Hepatocyte (in vitro differentiated cells): ENCODE results near the gene GRID1. TPM values are rescaled to one million over a fixed set of nuclear protein-coding genes. Genes with fewer than 3 reads are reported as not detected.

Experiments
- DNase-seq: peaks from one replicate; pipeline ENCODE4 v3.0.0-alpha.2; 2016; ENCODE audit warnings: low spot score
- H2AFZ ChIP-seq: fragments of 200-600 bp; sonication (generic); 2 replicates; pipeline ENCODE4 v1.6.0; 2016; ENCODE audit warnings: antibody characterized with exemption, mild to moderate bottlenecking
- H3K27ac ChIP-seq: fragments of 200-600 bp; sonication (generic); 2 replicates; pipeline ENCODE4 v1.5.1; 2016; ENCODE audit warnings: mild to moderate bottlenecking
- H3K27me3 ChIP-seq: fragments of 200-600 bp; sonication (generic); 2 replicates; pipeline ENCODE4 v1.6.1; 2016
- H3K36me3 ChIP-seq: fragments of 200-600 bp; sonication (generic); replicated peaks from 2 replicates; pipeline ENCODE4 v1.5.1; 2016; ENCODE audit warnings: low read depth; ENCODE audit not compliant: insufficient read depth
- H3K4me1 ChIP-seq: fragments of 200-600 bp; sonication (generic); 2 replicates; pipeline ENCODE4 v1.5.1; 2016; ENCODE audit warnings: mild to moderate bottlenecking, moderate library complexity; ENCODE audit not compliant: insufficient read depth
- H3K4me2 ChIP-seq: fragments of 200-600 bp; sonication (generic); 2 replicates; pipeline ENCODE4 v1.6.0; 2016
- H3K4me3 ChIP-seq: fragments of 200-600 bp; sonication (generic); 2 replicates; pipeline ENCODE4 v1.5.1; 2016; ENCODE audit warnings: mild to moderate bottlenecking
- H3K79me2 ChIP-seq: fragments of 200-600 bp; sonication (generic); 2 replicates; pipeline ENCODE4 v1.6.0; 2017; ENCODE audit warnings: mild to moderate bottlenecking
- H3K9me2 ChIP-seq: fragments of 200-600 bp; sonication (generic); replicated peaks from 2 replicates; pipeline ENCODE4 v1.6.0; 2017; ENCODE audit warnings: mild to moderate bottlenecking; ENCODE audit not compliant: insufficient read depth
- H3K9me3 ChIP-seq: fragments of 200-600 bp; sonication (generic); 2 replicates; pipeline ENCODE4 v1.5.1; 2016; ENCODE audit warnings: low read depth, mild to moderate bottlenecking
- H4K20me1 ChIP-seq: fragments of 200-600 bp; sonication (generic); 2 replicates; pipeline ENCODE4 v1.6.0; 2016; ENCODE audit warnings: mild to moderate bottlenecking; ENCODE audit not compliant: insufficient read depth, poor library complexity, severe bottlenecking
- EZH2 ChIP-seq: fragments of 200-600 bp; sonication (generic); IDR thresholded peaks from 2 replicates; pipeline ENCODE4 v1.6.1; 2016; ENCODE audit warnings: antibody characterized with exemption, mild to moderate bottlenecking, borderline replicate concordance
- EZH2phosphoT487 ChIP-seq: fragments of 200-600 bp; sonication (generic); IDR thresholded peaks from one replicate; pipeline ENCODE4 v1.6.1; 2018; ENCODE audit warnings: antibody characterized with exemption, mild to moderate bottlenecking, low read depth, moderate library complexity; ENCODE audit not compliant: unreplicated experiment, severe bottlenecking
- WGBS: methylation state at CpG from one replicate; pipeline ENCODE4 v1.1.6; 2016; ENCODE audit warnings: low lambda C conversion rate; ENCODE audit errors: missing lambda C conversion rate; 5-methylcytosine and 5-hydroxymethylcytosine counted together
- polyA plus RNA-seq: library from polyadenylated mRNA; unstranded; fragments of >200 nt; fragmentation: Nextera tagmentation; extraction: Ambion mirVana; gene quantifications from 2 replicates; pipeline ENCODE4 v1.2.1, GENCODE V29; 2016
- total RNA-seq: library from RNA; depleted of rRNA; stranded (reverse); fragments of >200 nt; gene quantifications from 2 replicates; pipeline ENCODE4 v1.2.3, GENCODE V29; 2014
- TF ChIP-seq, protein P1 (sequence below): fragments of 200-600 bp; sonication (generic); IDR thresholded peaks from 2 replicates; pipeline ENCODE4 v1.5.1; 2016; ENCODE audit warnings: antibody characterized with exemption, mild to moderate bottlenecking; ENCODE audit not compliant: poor library complexity

GRID1 gene
- total and polyA plus RNA-seq, 2 experiments from 2014 or later: 0.07 to 0.37 TPM

DNA sequence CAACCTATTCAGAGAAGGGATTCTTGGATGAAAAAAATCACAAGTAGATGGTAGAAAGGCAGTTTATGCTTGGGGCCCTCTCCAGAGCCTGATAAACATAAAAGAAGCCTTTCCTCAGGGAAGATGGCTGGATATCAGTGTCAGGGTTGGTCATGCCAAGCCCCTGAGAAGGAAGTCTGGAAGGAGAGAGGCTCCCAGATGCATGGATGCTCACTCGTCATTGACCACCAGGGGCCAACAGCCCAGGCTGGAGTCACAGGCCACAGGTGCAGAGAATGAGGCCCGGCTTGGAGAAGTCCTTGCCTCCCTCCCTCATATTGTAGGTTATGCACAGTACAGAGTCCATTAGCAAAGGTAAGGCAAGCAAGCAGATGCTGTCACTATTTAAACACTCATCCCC, 506.7 kb downstream of the GRID1 start:
- Histone ChIP-seq H3K36me3 (no peaks in the 10 kb centered on the region), H2AFZ (no peak overlapping the region), H3K27ac (no peak overlapping the region), H3K4me2 (no peak overlapping the region), H3K9me3 (no peaks in the 10 kb centered on the region), H3K9me2 (no peaks in the 10 kb centered on the region), H3K79me2 (no peaks in the 10 kb centered on the region), H3K4me1 (peaks cover 17% of the 10 kb centered on the region), H3K27me3 (no peaks in the 10 kb centered on the region), H3K4me3 (no peak overlapping the region), H4K20me1 (no peaks in the 10 kb centered on the region)
- no peak for DNase-seq
- WGBS: 89% methylated on average over 2 of the region's 2 CpGs
- TF ChIP-seq EZH2phosphoT487: no peak

GRCh38 chr10:85858776-85859515, 507.6 kb downstream of the GRID1 start:
- Histone ChIP-seq H3K79me2 (no peaks in the 10 kb centered on the region), H3K27me3 (no peaks in the 10 kb centered on the region), H4K20me1 (no peaks in the 10 kb centered on the region), H3K4me1 (peaks cover 9% of the 10 kb centered on the region), H3K9me2 (no peaks in the 10 kb centered on the region), H3K36me3 (no peaks in the 10 kb centered on the region), H3K4me3 (no peak overlapping the region), H3K27ac (no peak overlapping the region), H2AFZ (no peak overlapping the region), H3K9me3 (no peaks in the 10 kb centered on the region), H3K4me2 (no peak overlapping the region)
- no peak for TF ChIP-seq EZH2phosphoT487
- no peak for TF ChIP-seq EZH2
- TF ChIP-seq, protein P1, sequence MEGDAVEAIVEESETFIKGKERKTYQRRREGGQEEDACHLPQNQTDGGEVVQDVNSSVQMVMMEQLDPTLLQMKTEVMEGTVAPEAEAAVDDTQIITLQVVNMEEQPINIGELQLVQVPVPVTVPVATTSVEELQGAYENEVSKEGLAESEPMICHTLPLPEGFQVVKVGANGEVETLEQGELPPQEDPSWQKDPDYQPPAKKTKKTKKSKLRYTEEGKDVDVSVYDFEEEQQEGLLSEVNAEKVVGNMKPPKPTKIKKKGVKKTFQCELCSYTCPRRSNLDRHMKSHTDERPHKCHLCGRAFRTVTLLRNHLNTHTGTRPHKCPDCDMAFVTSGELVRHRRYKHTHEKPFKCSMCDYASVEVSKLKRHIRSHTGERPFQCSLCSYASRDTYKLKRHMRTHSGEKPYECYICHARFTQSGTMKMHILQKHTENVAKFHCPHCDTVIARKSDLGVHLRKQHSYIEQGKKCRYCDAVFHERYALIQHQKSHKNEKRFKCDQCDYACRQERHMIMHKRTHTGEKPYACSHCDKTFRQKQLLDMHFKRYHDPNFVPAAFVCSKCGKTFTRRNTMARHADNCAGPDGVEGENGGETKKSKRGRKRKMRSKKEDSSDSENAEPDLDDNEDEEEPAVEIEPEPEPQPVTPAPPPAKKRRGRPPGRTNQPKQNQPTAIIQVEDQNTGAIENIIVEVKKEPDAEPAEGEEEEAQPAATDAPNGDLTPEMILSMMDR: no peak
- DNase-seq: no peak
- WGBS: 92% methylated on average over 3 of the region's 3 CpGs

GRCh38 chr10:85857791-85858190, 508.8 kb downstream of the GRID1 start:
- Histone ChIP-seq H3K4me2 (no peak overlapping the region), H4K20me1 (no peaks in the 10 kb centered on the region), H3K4me1 (no peaks in the 10 kb centered on the region), H3K4me3 (no peak overlapping the region), H3K27ac (no peak overlapping the region), H3K9me3 (no peaks in the 10 kb centered on the region), H2AFZ (no peak overlapping the region), H3K9me2 (no peaks in the 10 kb centered on the region), H3K27me3 (no peaks in the 10 kb centered on the region), H3K79me2 (no peaks in the 10 kb centered on the region), H3K36me3 (no peaks in the 10 kb centered on the region)
- 92% methylated on average over 3 of the region's 3 CpGs for WGBS
- TF ChIP-seq EZH2phosphoT487: no peak
- no peak for TF ChIP-seq EZH2
- DNase-seq: no peak

DNA sequence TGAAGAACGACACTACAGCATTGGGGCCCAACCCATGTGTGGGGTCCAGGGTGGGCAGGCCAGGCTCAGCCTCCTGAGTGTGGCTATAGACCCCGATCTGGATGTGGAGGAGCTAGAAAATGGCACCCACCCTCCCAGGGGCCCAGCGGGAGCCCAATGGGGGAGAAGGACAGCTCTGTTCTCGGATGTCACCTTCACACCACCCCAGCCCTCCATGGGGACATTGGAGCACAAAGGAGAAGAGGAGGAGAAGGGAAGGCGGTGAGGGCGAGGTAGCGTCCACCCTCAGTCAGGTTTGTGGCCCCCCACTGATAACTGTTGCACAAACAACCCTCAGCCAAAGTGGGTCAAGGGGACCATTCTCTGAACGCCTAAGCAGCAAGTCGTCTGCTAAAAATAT, 509.3 kb downstream of the GRID1 start:
- H3K4me1 ChIP-seq: no peaks in the 10 kb centered on the region
- no peak for DNase-seq
- H2AFZ ChIP-seq: no peak overlapping the region
- no peak overlapping the region for H3K27ac ChIP-seq
- no peaks in the 10 kb centered on the region for H4K20me1 ChIP-seq
- H3K79me2 ChIP-seq: no peaks in the 10 kb centered on the region
- H3K9me2 ChIP-seq: no peaks in the 10 kb centered on the region
- WGBS: 93% methylated on average over 8 of the region's 9 CpGs
- H3K4me2 ChIP-seq: no peak overlapping the region
- TF ChIP-seq, protein P1: no peak
- no peaks in the 10 kb centered on the region for H3K36me3 ChIP-seq
- H3K27me3 ChIP-seq: no peaks in the 10 kb centered on the region
- H3K4me3 ChIP-seq: no peak overlapping the region
- no peaks in the 10 kb centered on the region for H3K9me3 ChIP-seq
